Omental fat pad (tissue), 4 donors: ENCODE results near the gene PRLR. TPM values are rescaled to one million over a fixed set of nuclear protein-coding genes. Genes with fewer than 3 reads are reported as not detected.

Source experiments
- ATAC-seq: fragments of 150-250 bp; one replicate; pipeline ENCODE4 v1.9.1; 2016; ENCODE audit warnings: mild to moderate bottlenecking, moderate library complexity; ENCODE audit not compliant: low FRiP score
- DNase-seq: peaks from one replicate; pipeline ENCODE4 v3.0.0-alpha.2; 2019; ENCODE audit warnings: low spot score
- CTCF ChIP-seq, 3 donors: fragments of 450-650 bp; IDR thresholded peaks; one replicate each; pipeline ENCODE4 v1.5.1; 2016 to 2017; ENCODE audit warnings: antibody characterized with exemption in 3 of 3, mild to moderate bottlenecking in 3 of 3, moderate library complexity in 2 of 3
- total RNA-seq, 4 donors: library from RNA; depleted of rRNA; stranded (reverse); fragments of >200 nt; gene quantifications; one replicate each; pipeline ENCODE4 v1.1.0, GENCODE V29; 2016

Gene PRLR
- total RNA-seq, 4 donors from 2014 or later, result 0.38 to 2.4 (median 0.90) TPM

GRCh38 chr5:35233601-35234000 is 3.3 kb upstream of the PRLR start:
- ATAC-seq (no peak), DNase-seq (no peak)
- TF ChIP-seq CTCF (IDR thresholded peaks at IDR 0.05), result no peak

- DNase-seq (no peak), ATAC-seq (no peak)
- no peak for TF ChIP-seq CTCF (IDR thresholded peaks at IDR 0.05)
These were observed 2.8 kb upstream of the PRLR start for GRCh38 chr5:35233121-35233520.

- TF ChIP-seq CTCF (IDR thresholded peaks at IDR 0.05), result no peak
- ATAC-seq, result no peak
- no peak for DNase-seq
These were observed 1.8 kb upstream of the PRLR start for GRCh38 chr5:35232124-35232523.

- no peak for TF ChIP-seq CTCF (IDR thresholded peaks at IDR 0.05)
- DNase-seq, result no peak
- peak; percentile 41 for ATAC-seq
These were observed 930 bp downstream of the PRLR start for GRCh38 chr5:35229076-35230037.

GRCh38 chr5:35228310-35228709 is 2.0 kb downstream of the PRLR start:
- no peak for ATAC-seq

GRCh38 chr5:35227720-35228119 is 2.6 kb downstream of the PRLR start:
- ATAC-seq, result no peak
- DNase-seq, result no peak
- no peak for TF ChIP-seq CTCF (IDR thresholded peaks at IDR 0.05)

More at GRCh38 chr5:35228310-35228709, 2.0 kb downstream of the PRLR start:
- no peak for TF ChIP-seq CTCF (IDR thresholded peaks at IDR 0.05)
- DNase-seq, result no peak
